ENCODE data around the gene DLK2.

DLK2 gene

GRCh38 chr6:43475516-43475915 lies 20.2 kb upstream of the DLK2 start:
- no peak for DNase-seq (ENCODE audit: low read depth)
- no peak overlapping the region for H3K4me3 ChIP-seq (ENCODE audit: control insufficient read depth, low read depth, low read length)
- no peak for TF ChIP-seq CTCF (IDR thresholded peaks at IDR 0.05; ENCODE audit: control insufficient read depth, insufficient read depth, low read depth, low read length, missing control alignments)

- TF ChIP-seq CTCF (IDR thresholded peaks at IDR 0.05; ENCODE audit: control insufficient read depth, insufficient read depth, low read depth, low read length, missing control alignments): no peak
- DNase-seq (ENCODE audit: low read depth): no peak
- no peak overlapping the region for H3K4me3 ChIP-seq (ENCODE audit: control insufficient read depth, low read depth, low read length)
These were observed 17.2 kb upstream of the DLK2 start for GRCh38 chr6:43472515-43472914.

- no peak for TF ChIP-seq CTCF (IDR thresholded peaks at IDR 0.05; ENCODE audit: control insufficient read depth, insufficient read depth, low read depth, low read length, missing control alignments)
- no peak overlapping the region for H3K4me3 ChIP-seq (ENCODE audit: control insufficient read depth, low read depth, low read length)
- no peak for DNase-seq (ENCODE audit: low read depth)
These were observed 16.1 kb upstream of the DLK2 start for GRCh38 chr6:43471399-43471798.

- TF ChIP-seq CTCF (IDR thresholded peaks at IDR 0.05; ENCODE audit: control insufficient read depth, insufficient read depth, low read depth, low read length, missing control alignments): no peak
- no peak for DNase-seq (ENCODE audit: low read depth)
- H3K4me3 ChIP-seq (ENCODE audit: control insufficient read depth, low read depth, low read length): no peak overlapping the region
These were observed 14.6 kb upstream of the DLK2 start for GRCh38 chr6:43469947-43470346.

GRCh38 chr6:43468748-43469681 lies 13.7 kb upstream of the DLK2 start:
- DNase-seq (ENCODE audit: low read depth): no peak
- no peak overlapping the region for H3K4me3 ChIP-seq (ENCODE audit: control insufficient read depth, low read depth, low read length)
- TF ChIP-seq CTCF (IDR thresholded peaks at IDR 0.05; ENCODE audit: control insufficient read depth, insufficient read depth, low read depth, low read length, missing control alignments): no peak

GRCh38 chr6:43468240-43468639 lies 12.9 kb upstream of the DLK2 start:
- no peak for TF ChIP-seq CTCF (IDR thresholded peaks at IDR 0.05; ENCODE audit: control insufficient read depth, insufficient read depth, low read depth, low read length, missing control alignments)
- DNase-seq (ENCODE audit: low read depth): no peak
- H3K4me3 ChIP-seq (ENCODE audit: control insufficient read depth, low read depth, low read length): no peak overlapping the region
